Skeletal muscle satellite cell (primary cell): ENCODE data around the gene NEK5.
"Not testable (repeated sequence)": the region's sequence is repeated elsewhere in the genome, so short reads cannot be mapped to it uniquely, and the experiment has no call there.

Experiments
- H3K27me3 ChIP-seq: 2 replicates; pipeline ENCODE4 v1.7.0; 2013; ENCODE audit warnings: low read length; ENCODE audit not compliant: control insufficient read depth, insufficient read depth
- H3K36me3 ChIP-seq: 2 replicates; pipeline ENCODE4 v1.7.0; 2013; ENCODE audit warnings: mild to moderate bottlenecking, control low read depth, low read length; ENCODE audit not compliant: insufficient read depth
- H3K4me1 ChIP-seq: 2 replicates; pipeline ENCODE4 v1.7.0; 2013; ENCODE audit warnings: low read length; ENCODE audit not compliant: control insufficient read depth, insufficient read depth
- H3K4me2 ChIP-seq: 2 replicates; pipeline ENCODE4 v1.7.0; 2013; ENCODE audit warnings: mild to moderate bottlenecking, low read length
- H3K4me3 ChIP-seq: 2 replicates; pipeline ENCODE4 v1.7.0; 2013; ENCODE audit warnings: low read length
- H3K9ac ChIP-seq: 2 replicates; pipeline ENCODE4 v1.7.0; 2013; ENCODE audit warnings: mild to moderate bottlenecking, low read depth, low read length, moderate library complexity
- H3K9me3 ChIP-seq: replicated peaks from 2 replicates; pipeline ENCODE4 v1.7.0; 2013; ENCODE audit warnings: mild to moderate bottlenecking, control low read depth, low read length

NEK5 gene

DNA sequence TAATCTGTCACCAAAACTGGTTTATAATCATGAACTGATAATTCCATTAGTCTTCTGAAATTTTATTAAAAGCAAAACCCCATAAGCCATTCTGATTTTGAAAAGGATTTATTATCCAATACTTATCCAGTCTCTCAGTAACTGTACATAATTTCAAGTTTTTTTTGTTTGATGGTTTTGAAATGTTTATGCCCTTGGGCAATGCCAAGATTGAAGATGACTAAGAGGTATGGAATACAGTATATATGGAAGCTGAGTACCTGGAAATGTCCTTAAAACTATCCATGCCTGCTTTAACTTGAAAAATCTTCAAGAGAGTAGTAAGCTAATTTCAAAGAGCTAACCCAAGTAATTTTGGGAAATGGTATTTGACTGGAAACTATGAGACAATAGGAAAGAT, 1.8 kb upstream of the NEK5 start:
- Histone ChIP-seq H3K27me3 (no peaks in the 10 kb centered on the region), H3K4me3 (no peak overlapping the region), H3K4me2 (no peak overlapping the region)

DNA sequence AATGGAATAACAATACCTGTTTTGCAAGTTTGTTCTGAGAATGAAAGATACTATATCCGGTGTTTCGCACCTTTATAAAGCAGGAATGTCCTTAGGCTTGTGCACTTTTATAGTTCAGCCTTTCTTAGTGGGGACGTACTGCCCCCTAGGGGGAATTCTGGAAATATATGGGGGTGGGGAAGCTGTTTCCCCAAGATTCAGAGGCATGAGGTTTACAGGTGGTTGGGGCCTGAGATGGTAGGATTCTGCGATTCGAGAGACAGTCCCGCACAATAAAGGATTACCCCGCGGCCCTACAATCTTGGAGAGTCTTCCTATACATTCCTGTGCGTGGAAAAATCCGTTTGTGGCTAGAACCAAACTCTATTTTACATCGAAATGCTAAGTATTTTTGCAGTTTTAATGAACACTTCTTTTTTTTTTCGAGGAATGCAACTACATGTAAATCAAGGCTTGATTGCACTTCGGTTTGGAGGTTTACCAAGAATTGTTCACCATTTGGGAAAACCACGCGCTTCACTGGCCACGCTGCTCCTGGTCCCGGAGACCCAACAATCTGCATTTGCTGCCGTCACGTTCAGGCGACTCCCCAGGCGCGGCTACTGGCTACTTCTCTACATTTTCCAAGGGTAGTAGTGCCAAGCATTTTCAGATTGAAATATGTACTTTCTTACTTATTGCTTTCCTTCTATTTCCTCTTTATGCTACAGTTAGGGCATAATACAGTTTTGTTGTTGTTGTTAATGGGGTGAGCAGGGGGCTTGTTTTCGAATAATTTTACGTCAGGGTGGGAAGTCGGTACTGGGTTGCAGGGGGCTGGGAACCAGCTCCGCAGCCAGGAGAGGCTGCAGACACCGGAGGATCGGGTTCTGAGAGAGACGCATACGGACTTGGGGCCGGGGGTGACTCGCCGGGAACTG, 830 bp downstream of the NEK5 start:
- peak overlapping the region; percentile 56 for H3K9ac ChIP-seq
- H3K36me3 ChIP-seq = peaks cover 13% of the 10 kb centered on the region
- no peaks in the 10 kb centered on the region for H3K9me3 ChIP-seq
- H3K4me3 ChIP-seq = peak overlapping the region; percentile 79
- peak overlapping the region; percentile 93 for H3K4me2 ChIP-seq
- H3K27me3 ChIP-seq = no peaks in the 10 kb centered on the region
- H3K4me1 ChIP-seq = peaks cover 5% of the 10 kb centered on the region

More for the DNA sequence above, 1.8 kb upstream of the NEK5 start:
- H3K9me3 ChIP-seq = no peaks in the 10 kb centered on the region
- H3K9ac ChIP-seq = no peak overlapping the region
- H3K36me3 ChIP-seq = peaks cover 17% of the 10 kb centered on the region
- H3K4me1 ChIP-seq = peaks cover 5% of the 10 kb centered on the region

DNA sequence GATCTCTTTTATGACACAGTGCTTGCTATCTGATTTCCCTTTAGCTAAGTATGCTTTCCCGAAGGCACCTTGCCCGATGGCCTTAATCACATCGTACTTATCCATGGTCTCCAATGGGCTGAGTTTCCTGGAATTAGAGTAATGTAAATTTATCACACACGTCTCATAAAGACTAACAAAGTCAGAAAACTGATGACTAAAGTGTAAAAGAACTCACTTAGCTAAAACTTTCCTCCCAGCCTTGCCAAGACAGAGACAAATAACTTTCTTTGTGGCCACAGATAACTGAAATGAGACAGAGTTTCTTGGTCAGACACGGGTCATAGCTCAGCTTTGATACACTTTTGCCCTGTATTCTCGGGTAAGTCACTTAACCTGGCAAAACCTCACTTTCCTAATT, 1.5 kb downstream of the NEK5 start:
- no peaks in the 10 kb centered on the region for H3K9me3 ChIP-seq
- H3K4me2 ChIP-seq = peak overlapping the region; percentile 93
- no peaks in the 10 kb centered on the region for H3K27me3 ChIP-seq
- H3K4me1 ChIP-seq = peaks cover 5% of the 10 kb centered on the region
- peaks cover 13% of the 10 kb centered on the region for H3K36me3 ChIP-seq
- H3K9ac ChIP-seq = no peak overlapping the region
- no peak overlapping the region for H3K4me3 ChIP-seq

DNA sequence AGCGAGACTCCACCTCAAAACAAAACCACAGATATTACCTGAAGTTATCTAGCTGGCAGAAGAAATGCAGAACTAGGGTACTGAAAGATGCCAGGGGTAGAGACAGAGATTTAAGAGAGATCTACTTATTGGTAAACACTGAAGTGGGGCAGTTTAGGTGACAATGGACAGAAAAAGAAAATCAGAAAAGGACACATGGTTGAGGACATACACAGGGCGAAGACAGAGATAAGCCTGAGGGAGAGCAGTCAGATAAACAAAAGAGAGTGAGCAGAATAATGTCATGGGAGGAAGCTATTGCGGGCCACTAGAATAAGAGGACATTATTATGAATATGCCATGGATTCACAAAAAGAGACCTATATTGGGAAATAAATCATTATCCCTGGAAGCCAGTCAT, 3.3 kb downstream of the NEK5 start:
- Histone ChIP-seq H3K9ac (no peak overlapping the region), H3K4me1 (peaks cover 5% of the 10 kb centered on the region), H3K4me2 (no peak overlapping the region), H3K9me3 (no peaks in the 10 kb centered on the region), H3K4me3 (no peak overlapping the region), H3K27me3 (no peaks in the 10 kb centered on the region), H3K36me3 (no peaks in the 10 kb centered on the region)

DNA sequence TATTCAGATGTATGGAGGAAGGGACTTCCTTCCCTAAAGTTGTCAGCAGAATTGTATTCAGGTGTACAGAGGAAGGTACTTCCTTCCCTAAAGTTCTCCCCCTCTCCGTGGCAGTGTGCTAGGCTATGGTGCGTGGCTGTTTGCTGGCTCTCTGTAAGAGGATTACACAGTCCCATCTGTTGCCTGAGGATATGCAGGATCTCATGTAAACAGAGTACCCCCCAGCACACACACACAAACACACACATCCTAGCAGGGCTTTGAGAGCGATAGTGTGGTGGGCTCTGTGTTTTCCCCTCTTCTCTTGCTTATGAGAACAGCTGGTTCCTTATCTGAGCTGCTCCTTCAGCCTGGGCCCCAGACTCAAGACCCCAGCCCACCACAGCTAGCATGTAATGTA, 10.3 kb downstream of the NEK5 start:
- Histone ChIP-seq H3K4me3 (no peak overlapping the region), H3K4me2 (no peak overlapping the region), H3K36me3 (no peaks in the 10 kb centered on the region), H3K27me3 (peaks cover 16% of the 10 kb centered on the region), H3K4me1 (no peaks in the 10 kb centered on the region), H3K9me3 (no peaks in the 10 kb centered on the region), H3K9ac (no peak overlapping the region)

- H3K27me3 ChIP-seq = peaks cover 18% of the 10 kb centered on the region
- no peak overlapping the region for H3K4me2 ChIP-seq
- H3K9me3 ChIP-seq = no peaks in the 10 kb centered on the region
- H3K9ac ChIP-seq = no peak overlapping the region
- H3K36me3 ChIP-seq = no peaks in the 10 kb centered on the region
- H3K4me3 ChIP-seq = no peak overlapping the region
- H3K4me1 ChIP-seq = no peaks in the 10 kb centered on the region
Measured at GRCh38 chr13:52118095-52118494, 10.8 kb downstream of the NEK5 start.

- H3K4me3 ChIP-seq = no peak overlapping the region
- no peaks in the 10 kb centered on the region for H3K9me3 ChIP-seq
- H3K9ac ChIP-seq = no peak overlapping the region
- peaks cover 37% of the 10 kb centered on the region for H3K27me3 ChIP-seq
- no peaks in the 10 kb centered on the region for H3K4me1 ChIP-seq
- H3K4me2 ChIP-seq = no peak overlapping the region
- no peaks in the 10 kb centered on the region for H3K36me3 ChIP-seq
Measured at GRCh38 chr13:52112591-52112990, 16.3 kb downstream of the NEK5 start.

GRCh38 chr13:52109116-52109670, 19.7 kb downstream of the NEK5 start:
- no peak overlapping the region for H3K4me3 ChIP-seq
- H3K36me3 ChIP-seq = no peaks in the 10 kb centered on the region
- H3K9me3 ChIP-seq = no peaks in the 10 kb centered on the region
- H3K9ac ChIP-seq = no peak overlapping the region
- peaks cover 32% of the 10 kb centered on the region for H3K27me3 ChIP-seq
- no peaks in the 10 kb centered on the region for H3K4me1 ChIP-seq
- H3K4me2 ChIP-seq = no peak overlapping the region

- Histone ChIP-seq H3K9me3 (no peaks in the 10 kb centered on the region), H3K4me3 (no peak overlapping the region), H3K9ac (no peak overlapping the region), H3K27me3 (peaks cover 12% of the 10 kb centered on the region), H3K4me2 (no peak overlapping the region), H3K36me3 (no peaks in the 10 kb centered on the region), H3K4me1 (no peaks in the 10 kb centered on the region)
Measured at GRCh38 chr13:52105841-52106240, 23.0 kb downstream of the NEK5 start.

GRCh38 chr13:52104624-52105023, 24.2 kb downstream of the NEK5 start:
- H3K9me3 ChIP-seq = no peaks in the 10 kb centered on the region
- H3K36me3 ChIP-seq = no peaks in the 10 kb centered on the region
- H3K4me2 ChIP-seq = no peak overlapping the region
- H3K4me3 ChIP-seq = no peak overlapping the region
- no peak overlapping the region for H3K9ac ChIP-seq
- no peaks in the 10 kb centered on the region for H3K4me1 ChIP-seq
- peaks cover 5% of the 10 kb centered on the region for H3K27me3 ChIP-seq

- Histone ChIP-seq H3K36me3 (no peaks in the 10 kb centered on the region), H3K4me1 (no peaks in the 10 kb centered on the region), H3K4me3 (no peak overlapping the region), H3K9me3 (no peaks in the 10 kb centered on the region), H3K27me3 (no peaks in the 10 kb centered on the region), H3K9ac (no peak overlapping the region), H3K4me2 (no peak overlapping the region)
Measured at GRCh38 chr13:52103386-52103785, 25.5 kb downstream of the NEK5 start.

DNA sequence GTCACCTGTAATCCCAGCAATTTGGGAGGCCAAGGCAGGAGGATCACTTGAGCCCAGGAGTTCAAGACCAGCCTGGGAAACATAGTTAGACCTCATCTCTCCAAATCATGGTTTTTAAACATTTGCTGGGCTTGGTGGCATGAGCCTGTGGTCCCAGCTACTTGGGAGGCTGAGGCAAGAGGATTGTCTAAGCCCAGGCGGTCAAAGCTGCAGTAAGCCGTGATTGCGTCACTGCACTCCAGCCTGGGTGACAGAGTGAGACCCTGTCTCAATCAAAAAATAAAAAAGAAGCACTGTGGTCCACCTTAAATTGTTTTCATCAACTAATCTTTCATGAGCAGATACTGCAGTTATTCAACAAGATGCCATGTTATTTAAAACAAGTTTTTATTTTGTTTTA, 26.4 kb downstream of the NEK5 start:
- not testable (repeated sequence) for H3K9me3 ChIP-seq, H3K9ac ChIP-seq, H3K4me1 ChIP-seq, H3K4me3 ChIP-seq, H3K36me3 ChIP-seq, H3K27me3 ChIP-seq, H3K4me2 ChIP-seq
